Type B pancreatic cell (in vitro differentiated cells): ENCODE data around the gene CEBPB. TPM values are rescaled to one million over a fixed set of nuclear protein-coding genes. Genes with fewer than 3 reads are reported as not detected.

Experiments used
- DNase-seq: peaks from one replicate; pipeline ENCODE4 v3.0.0; 2021; ENCODE audit warnings: mixed read lengths; ENCODE audit not compliant: unreplicated experiment; ENCODE audit errors: extremely low spot score
- H3K27ac Mint-ChIP-seq: 2 replicates; pipeline ENCODE4 v1.8.0; 2021; ENCODE audit warnings: mild to moderate bottlenecking, mixed read lengths
- H3K27me3 Mint-ChIP-seq: 2 replicates; pipeline ENCODE4 v1.8.0; 2021; ENCODE audit warnings: mixed read lengths
- H3K36me3 Mint-ChIP-seq: 2 replicates; pipeline ENCODE4 v1.8.0; 2021; ENCODE audit warnings: mixed read lengths
- H3K4me1 Mint-ChIP-seq: one replicate; pipeline ENCODE4 v1.8.0; 2021; ENCODE audit warnings: mixed read lengths; ENCODE audit not compliant: unreplicated experiment
- H3K4me3 Mint-ChIP-seq: 2 replicates; pipeline ENCODE4 v1.8.0; 2021; ENCODE audit warnings: mild to moderate bottlenecking, mixed read lengths
- H3K9me3 Mint-ChIP-seq: 2 replicates; pipeline ENCODE4 v1.8.0; 2021; ENCODE audit warnings: mixed read lengths
- total RNA-seq: library from RNA; stranded (reverse); gene quantifications from 2 replicates; pipeline ENCODE4 v1.2.1, GENCODE V29; 2021; ENCODE audit warnings: low replicate concordance
- TF ChIP-seq, protein P1 (sequence below): fragments of 200-600 bp; sonication (generic); conservative IDR thresholded peaks from 2 replicates; pipeline ENCODE4 v1.5.0; 2021; ENCODE audit warnings: antibody characterized with exemption, mild to moderate bottlenecking

The CEBPB gene
- total RNA-seq, 1 donor from 2014 or later, result 23.0 TPM

- Mint-ChIP-seq H3K9me3 (no peaks in the 10 kb centered on the region), H3K27ac (peak overlapping the region; percentile 73), H3K27me3 (no peaks in the 10 kb centered on the region), H3K4me1 (peaks cover 25% of the 10 kb centered on the region), H3K4me3 (peak overlapping the region; percentile 70), H3K36me3 (no peaks in the 10 kb centered on the region)
- no peak for DNase-seq
- TF ChIP-seq, protein P1, sequence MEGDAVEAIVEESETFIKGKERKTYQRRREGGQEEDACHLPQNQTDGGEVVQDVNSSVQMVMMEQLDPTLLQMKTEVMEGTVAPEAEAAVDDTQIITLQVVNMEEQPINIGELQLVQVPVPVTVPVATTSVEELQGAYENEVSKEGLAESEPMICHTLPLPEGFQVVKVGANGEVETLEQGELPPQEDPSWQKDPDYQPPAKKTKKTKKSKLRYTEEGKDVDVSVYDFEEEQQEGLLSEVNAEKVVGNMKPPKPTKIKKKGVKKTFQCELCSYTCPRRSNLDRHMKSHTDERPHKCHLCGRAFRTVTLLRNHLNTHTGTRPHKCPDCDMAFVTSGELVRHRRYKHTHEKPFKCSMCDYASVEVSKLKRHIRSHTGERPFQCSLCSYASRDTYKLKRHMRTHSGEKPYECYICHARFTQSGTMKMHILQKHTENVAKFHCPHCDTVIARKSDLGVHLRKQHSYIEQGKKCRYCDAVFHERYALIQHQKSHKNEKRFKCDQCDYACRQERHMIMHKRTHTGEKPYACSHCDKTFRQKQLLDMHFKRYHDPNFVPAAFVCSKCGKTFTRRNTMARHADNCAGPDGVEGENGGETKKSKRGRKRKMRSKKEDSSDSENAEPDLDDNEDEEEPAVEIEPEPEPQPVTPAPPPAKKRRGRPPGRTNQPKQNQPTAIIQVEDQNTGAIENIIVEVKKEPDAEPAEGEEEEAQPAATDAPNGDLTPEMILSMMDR, result no peak
These were observed 3.8 kb downstream of the CEBPB start for GRCh38 chr20:50194422-50194830.

DNA sequence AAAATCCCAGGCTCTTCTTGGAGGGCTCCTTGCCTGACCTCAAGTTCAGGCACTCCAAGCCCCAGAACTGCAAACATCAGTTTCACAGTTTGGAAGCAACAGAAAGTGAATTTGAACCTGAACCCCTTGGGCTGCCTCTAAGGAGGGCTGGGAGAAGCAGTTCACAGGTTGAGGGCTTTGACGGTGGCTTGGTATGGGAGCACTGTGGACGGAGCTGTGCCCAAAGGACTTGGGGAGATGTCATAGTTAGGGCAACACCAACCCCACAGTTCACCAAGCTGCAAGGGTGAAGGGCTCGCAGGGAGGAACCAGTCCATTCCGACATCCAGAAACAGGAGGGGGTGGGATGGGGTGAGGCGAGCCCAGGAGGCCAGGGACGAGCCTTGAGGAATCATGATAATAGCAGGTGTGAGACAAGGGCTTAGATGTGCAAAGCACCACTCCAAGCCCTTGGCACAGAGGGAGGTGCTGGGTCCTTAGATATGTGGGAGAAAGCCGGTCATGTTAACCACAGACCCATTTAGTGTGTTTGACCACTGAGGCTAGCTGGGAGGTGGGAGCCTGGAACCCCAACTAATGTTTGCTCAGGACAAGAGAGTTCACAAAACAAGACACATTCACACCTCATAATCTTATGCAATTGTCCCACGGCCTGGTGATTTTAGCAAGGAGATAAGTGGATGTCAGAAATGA lies 4.3 kb downstream of the CEBPB start:
- Mint-ChIP-seq H3K27me3 (no peaks in the 10 kb centered on the region), H3K36me3 (no peaks in the 10 kb centered on the region), H3K27ac (peak overlapping the region; percentile 73), H3K4me3 (peak overlapping the region; percentile 70), H3K9me3 (no peaks in the 10 kb centered on the region), H3K4me1 (peaks cover 25% of the 10 kb centered on the region)
- TF ChIP-seq, protein P1, result no peak
- no peak for DNase-seq

GRCh38 chr20:50195524-50196120 lies 5.0 kb downstream of the CEBPB start:
- H3K4me3 Mint-ChIP-seq, result no peak overlapping the region
- H3K27me3 Mint-ChIP-seq, result no peaks in the 10 kb centered on the region
- no peaks in the 10 kb centered on the region for H3K36me3 Mint-ChIP-seq
- no peak for DNase-seq
- H3K27ac Mint-ChIP-seq, result peak overlapping the region; percentile 73
- TF ChIP-seq, protein P1, result no peak
- H3K9me3 Mint-ChIP-seq, result no peaks in the 10 kb centered on the region
- H3K4me1 Mint-ChIP-seq, result peaks cover 25% of the 10 kb centered on the region

GRCh38 chr20:50196248-50196647 lies 5.6 kb downstream of the CEBPB start:
- peaks cover 25% of the 10 kb centered on the region for H3K4me1 Mint-ChIP-seq
- no peaks in the 10 kb centered on the region for H3K27me3 Mint-ChIP-seq
- DNase-seq, result no peak
- H3K4me3 Mint-ChIP-seq, result no peak overlapping the region
- H3K36me3 Mint-ChIP-seq, result no peaks in the 10 kb centered on the region
- H3K27ac Mint-ChIP-seq, result no peak overlapping the region
- H3K9me3 Mint-ChIP-seq, result no peaks in the 10 kb centered on the region
- TF ChIP-seq, protein P1, result no peak

- no peak overlapping the region for H3K4me3 Mint-ChIP-seq
- no peaks in the 10 kb centered on the region for H3K27me3 Mint-ChIP-seq
- TF ChIP-seq, protein P1, result no peak
- no peaks in the 10 kb centered on the region for H3K36me3 Mint-ChIP-seq
- no peak overlapping the region for H3K27ac Mint-ChIP-seq
- DNase-seq, result no peak
- H3K9me3 Mint-ChIP-seq, result no peaks in the 10 kb centered on the region
- peaks cover 25% of the 10 kb centered on the region for H3K4me1 Mint-ChIP-seq
These were observed 6.3 kb downstream of the CEBPB start for GRCh38 chr20:50196896-50197295.
